Ovary (tissue), 3 donors: ENCODE data around the gene PALLD.

Experiments used
- CTCF ChIP-seq, 3 donors: fragments of 450-650 bp in 2 of 3; fragments of 200-600 bp in 1 of 3; IDR thresholded peaks; one replicate each; pipeline versions ENCODE4 v1.5.1 to v1.8.0; 2016 to 2022; ENCODE audit warnings: antibody characterized with exemption in 3 of 3, mild to moderate bottlenecking in 1 of 3
- EP300 ChIP-seq: sonication (generic); formaldehyde crosslinking; IDR thresholded peaks from one replicate; pipeline ENCODE4 v1.6.1; 2017; ENCODE audit warnings: antibody characterized with exemption
- POLR2A ChIP-seq: fragments of 450-650 bp; IDR thresholded peaks from one replicate; pipeline ENCODE4 v1.6.1; 2017; ENCODE audit warnings: antibody characterized with exemption, mild to moderate bottlenecking, moderate library complexity
- donor health status: DM: no; HTN: no; CAD: no.

DNA sequence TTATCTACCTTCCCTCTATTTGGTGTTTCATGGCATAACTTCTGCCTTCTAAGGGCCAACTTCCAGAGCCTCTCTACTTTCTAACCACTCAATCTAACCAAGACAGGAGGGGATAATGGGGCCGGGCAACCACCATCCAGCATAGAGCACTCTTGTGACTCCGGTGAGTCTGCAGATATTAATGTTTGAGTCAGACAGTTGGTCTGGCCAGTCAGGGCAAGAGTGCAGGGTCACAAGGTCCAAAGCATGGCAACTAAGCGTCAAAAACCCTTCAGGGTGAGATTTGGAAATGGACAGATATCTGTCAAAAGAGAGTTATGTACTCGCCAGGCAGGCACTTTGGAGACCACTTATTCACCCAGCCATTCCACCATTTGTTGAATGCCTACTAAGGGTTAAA lies 105.0 kb downstream of the PALLD start:
- TF ChIP-seq CTCF (IDR thresholded peaks at IDR 0.05) (no peak), POLR2A (no peak), EP300 (no peak)
